Nephron (organoid): ENCODE data around the gene CREB5.

Source experiments
- H3K27ac Mint-ChIP-seq, 3 experiments: 2 replicates each; pipeline ENCODE4 v1.8.0; 2020; ENCODE audit warnings: mixed read lengths in 3 of 3, mild to moderate bottlenecking in 2 of 3, moderate library complexity in 1 of 3
- H3K27me3 Mint-ChIP-seq: 2 replicates; pipeline ENCODE4 v1.8.0; 2021; ENCODE audit warnings: low read depth, mild to moderate bottlenecking, moderate library complexity, mixed read lengths
- H3K36me3 Mint-ChIP-seq: 2 replicates; pipeline ENCODE4 v1.8.0; 2020; ENCODE audit warnings: low read depth, mixed read lengths
- H3K4me1 Mint-ChIP-seq: 2 replicates; pipeline ENCODE4 v1.8.0; 2020; ENCODE audit warnings: mixed read lengths
- H3K4me3 Mint-ChIP-seq, 3 experiments: 2 replicates each; pipeline ENCODE4 v1.8.0; 2020; ENCODE audit warnings: mild to moderate bottlenecking in 3 of 3, mixed read lengths in 3 of 3, moderate library complexity in 2 of 3
- H3K9me3 Mint-ChIP-seq: 2 replicates; pipeline ENCODE4 v1.8.0; 2020; ENCODE audit warnings: mixed read lengths
- TF ChIP-seq, protein P1 (sequence below), 3 experiments: fragments of 200-600 bp; sonication (generic); IDR thresholded peaks; one replicate each; pipeline ENCODE4 v1.5.0; 2021; ENCODE audit warnings: antibody characterized with exemption in 3 of 3; ENCODE audit not compliant: unreplicated experiment in 3 of 3

CREB5 gene

DNA sequence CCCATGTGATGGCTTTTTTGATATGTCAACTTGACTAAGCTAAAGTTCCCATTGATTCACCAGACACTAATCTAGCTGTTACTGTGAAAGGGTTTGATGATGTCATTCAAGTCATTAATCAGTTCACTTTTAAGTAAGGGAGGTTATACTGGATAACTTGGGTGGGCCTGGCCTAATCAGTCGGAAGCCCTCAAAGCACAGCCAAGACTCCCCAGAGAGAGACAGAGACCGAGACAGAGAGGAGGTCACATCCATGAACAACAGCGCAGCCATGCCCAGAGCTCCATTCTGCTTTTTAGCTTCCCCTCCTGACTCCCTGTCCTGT, 442.4 kb downstream of the CREB5 start:
- TF ChIP-seq, protein P1, sequence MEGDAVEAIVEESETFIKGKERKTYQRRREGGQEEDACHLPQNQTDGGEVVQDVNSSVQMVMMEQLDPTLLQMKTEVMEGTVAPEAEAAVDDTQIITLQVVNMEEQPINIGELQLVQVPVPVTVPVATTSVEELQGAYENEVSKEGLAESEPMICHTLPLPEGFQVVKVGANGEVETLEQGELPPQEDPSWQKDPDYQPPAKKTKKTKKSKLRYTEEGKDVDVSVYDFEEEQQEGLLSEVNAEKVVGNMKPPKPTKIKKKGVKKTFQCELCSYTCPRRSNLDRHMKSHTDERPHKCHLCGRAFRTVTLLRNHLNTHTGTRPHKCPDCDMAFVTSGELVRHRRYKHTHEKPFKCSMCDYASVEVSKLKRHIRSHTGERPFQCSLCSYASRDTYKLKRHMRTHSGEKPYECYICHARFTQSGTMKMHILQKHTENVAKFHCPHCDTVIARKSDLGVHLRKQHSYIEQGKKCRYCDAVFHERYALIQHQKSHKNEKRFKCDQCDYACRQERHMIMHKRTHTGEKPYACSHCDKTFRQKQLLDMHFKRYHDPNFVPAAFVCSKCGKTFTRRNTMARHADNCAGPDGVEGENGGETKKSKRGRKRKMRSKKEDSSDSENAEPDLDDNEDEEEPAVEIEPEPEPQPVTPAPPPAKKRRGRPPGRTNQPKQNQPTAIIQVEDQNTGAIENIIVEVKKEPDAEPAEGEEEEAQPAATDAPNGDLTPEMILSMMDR (IDR thresholded peaks at IDR 0.05; ENCODE audit: unreplicated experiment in 3 of 3), result no peak
- Mint-ChIP-seq H3K4me3 (peak overlapping the region; percentile 77 to 84 (median 83)), H3K4me1 (peaks cover 16% of the 10 kb centered on the region)

DNA sequence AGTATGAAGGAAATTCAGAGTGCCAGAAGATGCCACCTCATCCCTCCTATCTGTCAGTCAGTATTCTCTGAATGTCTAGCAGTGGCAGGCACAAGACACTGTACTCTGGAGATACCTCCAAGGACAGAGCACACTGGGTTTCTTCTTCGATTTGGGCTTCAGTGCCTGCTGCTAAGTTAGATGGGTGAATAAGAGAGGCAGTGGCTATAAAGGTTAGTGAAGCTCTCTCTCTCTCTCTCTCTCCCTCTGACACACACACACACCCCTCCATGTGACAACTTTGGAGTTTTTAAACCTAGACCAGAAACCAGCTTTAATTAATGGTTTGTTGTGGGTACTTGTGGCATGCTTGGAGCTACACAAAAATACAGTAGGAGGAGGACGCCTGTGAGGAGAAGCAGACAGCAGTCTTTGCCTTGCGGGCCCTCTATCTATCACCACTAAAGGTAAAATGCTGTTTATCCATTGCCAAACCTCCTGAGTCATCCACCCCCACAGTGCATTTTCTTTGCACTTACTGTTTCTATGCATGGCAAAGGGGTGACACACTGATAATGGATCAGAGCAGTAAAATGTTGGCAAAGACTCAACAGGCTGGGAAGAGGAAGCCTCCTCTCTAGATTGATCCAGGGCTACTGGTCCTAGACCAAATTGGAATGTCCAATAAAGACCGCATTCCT, 443.4 kb downstream of the CREB5 start:
- TF ChIP-seq, protein P1 (IDR thresholded peaks at IDR 0.05; ENCODE audit: unreplicated experiment in 3 of 3), result no peak
- H3K36me3 Mint-ChIP-seq, result no peaks in the 10 kb centered on the region
- no peaks in the 10 kb centered on the region for H3K9me3 Mint-ChIP-seq
- no peak overlapping the region for H3K27ac Mint-ChIP-seq
- peaks cover 16% of the 10 kb centered on the region for H3K4me1 Mint-ChIP-seq
- peak overlapping the region; percentile 27 to 54 (median 45) for H3K4me3 Mint-ChIP-seq
- H3K27me3 Mint-ChIP-seq, result peaks cover 18% of the 10 kb centered on the region

More for the DNA sequence above, 442.4 kb downstream of the CREB5 start:
- peaks cover 18% of the 10 kb centered on the region for H3K27me3 Mint-ChIP-seq
- H3K36me3 Mint-ChIP-seq, result no peaks in the 10 kb centered on the region
- peak overlapping the region in 2 of 3 experiments; percentile 23 to 44 for H3K27ac Mint-ChIP-seq
- H3K9me3 Mint-ChIP-seq, result no peaks in the 10 kb centered on the region

DNA sequence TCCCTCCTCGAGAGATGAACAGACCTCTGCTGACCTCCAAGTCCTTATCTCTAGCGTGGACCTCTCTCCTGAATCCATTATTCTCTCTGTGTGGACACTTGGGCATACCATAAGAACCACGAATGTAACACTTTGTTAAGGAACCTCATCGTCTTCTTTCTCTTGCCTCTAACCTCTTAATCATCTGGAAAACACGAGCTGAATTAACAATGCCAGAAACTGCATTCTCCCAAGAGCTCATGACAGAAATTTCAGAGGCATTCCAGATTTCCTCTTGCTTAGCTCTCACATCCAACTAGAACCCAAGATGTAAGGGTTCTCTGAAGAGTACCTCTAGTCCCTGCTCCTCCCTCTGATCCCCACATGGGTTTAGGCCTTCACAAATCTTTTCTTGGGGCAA, 444.3 kb downstream of the CREB5 start:
- Mint-ChIP-seq H3K4me1 (peaks cover 16% of the 10 kb centered on the region), H3K27me3 (peaks cover 18% of the 10 kb centered on the region), H3K27ac (peak overlapping the region in 1 of 3 experiments; percentile 17), H3K4me3 (peak overlapping the region in 2 of 3 experiments; percentile 4 to 11), H3K9me3 (no peaks in the 10 kb centered on the region), H3K36me3 (no peaks in the 10 kb centered on the region)
- TF ChIP-seq, protein P1 (IDR thresholded peaks at IDR 0.05; ENCODE audit: unreplicated experiment in 3 of 3), result no peak

DNA sequence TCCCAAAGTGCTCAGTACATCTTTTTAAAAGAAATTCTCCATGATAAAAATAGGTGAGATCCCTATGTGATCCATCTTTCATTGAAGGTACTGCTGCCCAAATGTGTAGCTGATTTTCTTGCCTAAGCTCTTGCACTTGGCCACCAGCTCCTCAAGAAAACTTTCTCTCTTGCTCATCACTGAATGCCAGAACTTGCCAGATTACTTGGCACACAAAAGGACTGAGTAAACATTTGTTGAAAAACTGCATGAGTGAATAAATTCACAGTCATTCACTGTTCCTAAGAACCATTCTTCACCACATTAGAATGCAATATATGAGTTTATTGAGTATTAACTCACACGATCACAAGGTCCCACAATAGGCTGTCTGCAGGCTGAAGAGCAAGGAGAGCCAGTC, 445.9 kb downstream of the CREB5 start:
- Mint-ChIP-seq H3K36me3 (no peaks in the 10 kb centered on the region), H3K9me3 (no peaks in the 10 kb centered on the region), H3K27ac (no peak overlapping the region), H3K27me3 (peaks cover 14% of the 10 kb centered on the region), H3K4me1 (peaks cover 12% of the 10 kb centered on the region), H3K4me3 (no peak overlapping the region)
- TF ChIP-seq, protein P1 (IDR thresholded peaks at IDR 0.05; ENCODE audit: unreplicated experiment in 3 of 3), result no peak

DNA sequence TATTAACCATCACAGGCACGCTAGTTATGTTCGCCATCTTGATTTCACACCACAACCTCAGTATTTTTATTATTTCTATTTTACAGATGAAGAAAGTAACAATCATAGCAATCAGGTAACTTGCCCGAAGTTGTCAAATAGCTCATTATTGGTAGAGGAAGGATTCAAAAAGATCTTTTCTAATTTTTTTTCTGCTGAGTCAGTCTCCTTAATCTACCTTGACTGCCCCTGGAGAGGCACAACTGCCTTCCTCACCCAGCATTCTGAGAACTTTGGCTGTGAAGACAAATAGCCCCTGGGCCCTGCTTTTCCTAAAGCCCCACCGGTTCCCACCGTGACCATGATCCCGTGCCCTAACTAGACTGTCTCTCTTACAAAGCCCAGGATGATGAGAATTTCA, 446.6 kb downstream of the CREB5 start:
- peaks cover 9% of the 10 kb centered on the region for H3K4me1 Mint-ChIP-seq
- no peaks in the 10 kb centered on the region for H3K36me3 Mint-ChIP-seq
- H3K27ac Mint-ChIP-seq, result no peak overlapping the region
- TF ChIP-seq, protein P1 (IDR thresholded peaks at IDR 0.05; ENCODE audit: unreplicated experiment in 3 of 3), result no peak
- no peaks in the 10 kb centered on the region for H3K9me3 Mint-ChIP-seq
- H3K4me3 Mint-ChIP-seq, result no peak overlapping the region
- peaks cover 11% of the 10 kb centered on the region for H3K27me3 Mint-ChIP-seq

DNA sequence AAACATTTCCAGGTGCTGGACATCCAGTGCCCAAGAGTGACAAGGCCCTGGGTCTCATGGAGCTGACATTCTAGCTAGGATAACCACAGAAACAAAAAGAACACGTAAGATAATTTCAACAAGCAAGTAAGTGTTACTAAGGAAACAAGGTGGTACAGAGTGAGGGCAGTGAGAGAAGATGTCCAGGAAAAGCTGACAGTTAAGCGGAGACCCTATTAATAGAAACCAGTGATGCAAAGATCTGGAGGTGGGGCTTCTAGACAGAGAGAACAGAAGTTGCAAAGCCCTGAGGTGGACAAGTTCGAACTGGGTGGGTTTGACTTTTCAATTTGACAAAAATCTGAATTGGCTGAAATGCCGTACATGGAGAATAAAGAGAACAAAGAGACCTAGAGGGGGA, 449.5 kb downstream of the CREB5 start:
- TF ChIP-seq, protein P1 (IDR thresholded peaks at IDR 0.05; ENCODE audit: unreplicated experiment in 3 of 3), result no peak
- H3K27me3 Mint-ChIP-seq, result peaks cover 16% of the 10 kb centered on the region
- no peaks in the 10 kb centered on the region for H3K9me3 Mint-ChIP-seq
- H3K4me3 Mint-ChIP-seq, result no peak overlapping the region
- no peak overlapping the region for H3K27ac Mint-ChIP-seq
- peaks cover 29% of the 10 kb centered on the region for H3K4me1 Mint-ChIP-seq
- no peaks in the 10 kb centered on the region for H3K36me3 Mint-ChIP-seq
